T-helper 2 cell treated with Interferon-gamma antibody and Interleukin-4, amounts not matched to agents 100 ng/mL and 5 ng/mL, for 36 hours (primary cell): ENCODE results near the gene M1AP. TPM values are rescaled to one million over a fixed set of nuclear protein-coding genes. Genes with fewer than 3 reads are reported as not detected.

Source experiments
- intact Hi-C: fragments of 100-400 bp; cut with micrococcal nuclease; formaldehyde crosslinking; loops from one replicate; pipeline ENCODE4 v1.15.1; 2023
- total RNA-seq: library from RNA; stranded (reverse); gene quantifications from 2 replicates; pipeline ENCODE4 v1.2.3, GENCODE V29; 2022

M1AP gene
- total RNA-seq, 1 donor from 2014 or later = 0.09 TPM

DNA sequence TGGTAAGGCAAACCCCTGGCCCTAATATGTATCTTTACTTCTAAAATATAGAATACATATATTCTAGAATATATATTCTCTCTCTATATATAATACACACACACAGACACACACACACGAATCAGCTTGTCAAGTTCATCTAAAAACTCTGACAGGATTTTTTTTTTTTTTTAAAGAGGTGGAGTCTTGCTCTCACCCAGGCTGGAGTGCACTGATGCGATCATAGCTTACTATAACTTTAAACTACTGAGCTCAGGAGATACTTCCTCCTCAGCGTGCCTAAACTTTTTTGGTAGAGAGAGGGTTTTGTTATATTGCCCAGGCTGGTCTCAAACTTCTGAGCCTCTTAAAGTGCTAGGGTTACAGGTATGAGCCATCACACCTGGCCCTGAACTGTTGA lies 48.5 kb downstream of the M1AP start:
- intact Hi-C loops = no loop called here

- intact Hi-C loops = no loop called here
Measured at GRCh38 chr2:74597410-74597809, 50.7 kb downstream of the M1AP start.

DNA sequence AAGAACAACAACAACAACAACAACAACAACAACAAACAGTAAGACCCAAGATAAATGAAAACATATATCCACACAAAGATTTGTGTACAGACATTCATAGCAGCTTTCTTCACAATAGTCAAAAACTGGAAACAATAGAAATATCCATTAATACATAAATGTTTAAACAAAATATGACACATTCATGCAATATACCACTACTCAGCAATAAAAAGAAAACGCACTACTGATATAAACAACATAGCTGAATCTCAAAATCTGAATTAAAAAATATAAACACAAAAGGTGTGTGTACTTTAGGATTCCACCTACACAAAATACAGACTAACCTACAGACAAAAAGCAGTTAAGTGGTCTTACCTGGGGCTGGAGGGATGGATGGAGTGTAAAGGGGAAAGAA lies 51.5 kb downstream of the M1AP start:
- intact Hi-C loops = no loop called here

DNA sequence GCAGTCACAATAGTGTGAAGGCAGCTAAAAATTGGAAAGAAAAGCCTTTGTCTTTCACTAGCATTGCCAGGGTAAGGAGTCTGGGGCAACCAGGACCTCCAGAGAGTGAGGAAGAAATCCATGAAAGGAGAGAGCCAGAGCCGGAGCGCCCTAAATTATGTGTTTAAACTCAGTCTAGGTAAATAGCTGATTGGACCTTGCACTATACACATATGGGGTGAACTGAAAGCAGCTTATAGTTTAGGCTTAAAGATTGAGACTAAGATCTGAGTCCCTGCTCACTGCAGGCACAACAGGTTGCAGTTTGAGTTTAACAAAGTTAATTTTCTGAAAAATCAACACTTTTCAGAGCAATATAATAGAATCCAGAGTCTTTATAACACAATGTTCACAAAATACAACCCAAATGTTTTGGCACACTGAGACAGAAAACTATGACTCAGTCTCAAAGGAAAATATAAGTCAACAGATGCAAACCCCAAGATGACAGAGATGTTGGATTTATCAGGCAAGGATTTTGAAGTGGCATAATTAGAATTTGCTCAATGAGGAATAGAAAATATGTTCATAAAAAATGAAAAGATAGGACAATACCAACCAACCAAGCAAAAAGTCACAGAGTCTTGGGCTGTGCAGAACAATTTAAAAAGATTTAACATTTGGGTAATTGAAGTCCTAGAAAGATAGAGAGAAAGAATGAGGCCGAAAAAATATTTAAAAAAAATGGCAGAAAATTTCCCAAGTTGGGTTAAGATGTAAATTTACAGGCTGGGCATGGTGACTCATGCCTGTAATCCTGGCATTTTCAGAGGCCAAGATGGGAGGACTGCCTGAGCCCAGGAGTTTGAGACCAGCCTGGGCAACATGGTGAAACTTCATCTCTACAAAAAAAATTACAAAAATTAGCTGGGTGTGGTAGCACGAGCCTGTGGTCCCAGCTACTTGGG lies 54.0 kb downstream of the M1AP start:
- intact Hi-C loops = no loop called here

- intact Hi-C loops = loop anchor here (10.0 kb wide), 1 partner anchor 254 kb away; no protein-coding TSS in a partner anchor
Measured at GRCh38 chr2:74588664-74589063, 59.5 kb downstream of the M1AP start.

- intact Hi-C loops = loop anchor here (1.0 to 10.0 kb wide), 4 partner anchors 58 to 253 kb away; partner anchors contain the start of genes AUP1, HTRA2 and TTC31
Measured at GRCh38 chr2:74587664-74588277, 60.4 kb downstream of the M1AP start.

- intact Hi-C loops = loop anchor here (2.0 to 10.0 kb wide), 2 partner anchors 31 to 251 kb away; partner anchors contain the start of gene DOK1
Measured at GRCh38 chr2:74585406-74586185, 62.5 kb downstream of the M1AP start.

GRCh38 chr2:74584088-74584645 lies 64.0 kb downstream of the M1AP start:
- intact Hi-C loops = loop anchor here (2.0 to 10.0 kb wide), 2 partner anchors 29 to 249 kb away; partner anchors contain the start of gene DOK1

GRCh38 chr2:74583504-74583903 lies 64.6 kb downstream of the M1AP start:
- intact Hi-C loops = loop anchor here (10.0 kb wide), 1 partner anchor 249 kb away; no protein-coding TSS in a partner anchor

- intact Hi-C loops = loop anchor here (10.0 kb wide), 1 partner anchor 247 kb away; no protein-coding TSS in a partner anchor
Measured at GRCh38 chr2:74582184-74582583, 65.9 kb downstream of the M1AP start.

- intact Hi-C loops = loop anchor here (10.0 kb wide), 1 partner anchor 247 kb away; no protein-coding TSS in a partner anchor
Measured at GRCh38 chr2:74581463-74581862, 66.7 kb downstream of the M1AP start.

DNA sequence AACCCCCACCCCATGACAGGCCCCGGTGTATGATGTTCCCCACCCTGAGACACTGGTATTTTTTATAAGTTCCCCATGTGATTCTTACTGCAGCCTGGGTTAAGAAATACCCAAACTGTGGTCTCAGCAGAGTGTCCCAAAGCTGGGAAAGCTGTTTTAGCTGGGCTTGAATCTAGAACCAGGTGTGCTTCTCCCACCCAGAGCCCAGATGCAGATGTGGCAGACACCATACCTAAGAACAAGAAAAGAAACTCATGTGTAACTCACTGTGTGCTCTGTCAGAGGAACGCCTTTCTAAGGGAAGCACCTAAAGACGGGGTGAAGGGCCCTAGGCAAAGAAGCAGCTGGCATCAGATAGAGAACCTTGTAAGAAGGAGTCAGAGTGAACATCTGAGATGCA lies 69.7 kb downstream of the M1AP start:
- intact Hi-C loops = no loop called here

DNA sequence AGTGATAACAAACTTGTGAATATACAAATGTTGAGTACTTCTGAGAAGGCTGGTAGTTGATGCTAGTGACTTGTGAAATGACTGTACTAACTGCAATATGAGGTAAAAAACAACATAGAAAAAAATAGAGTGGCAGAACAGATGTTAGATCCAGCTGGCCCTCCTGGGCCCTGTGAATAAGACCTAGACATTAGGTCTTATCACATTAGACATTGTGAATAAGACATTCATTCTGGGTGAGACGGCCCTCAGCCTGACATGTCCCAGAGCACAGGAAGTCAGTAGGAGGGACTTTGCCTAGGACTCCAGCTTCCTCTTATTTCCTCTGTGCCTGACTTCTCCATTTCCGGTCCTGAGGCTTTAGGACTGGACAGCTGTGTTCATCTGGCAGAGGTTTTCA lies 70.7 kb downstream of the M1AP start:
- intact Hi-C loops = no loop called here

GRCh38 chr2:74576863-74577229 lies 71.3 kb downstream of the M1AP start:
- intact Hi-C loops = no loop called here

GRCh38 chr2:74576211-74576862 lies 71.8 kb downstream of the M1AP start:
- intact Hi-C loops = no loop called here

DNA sequence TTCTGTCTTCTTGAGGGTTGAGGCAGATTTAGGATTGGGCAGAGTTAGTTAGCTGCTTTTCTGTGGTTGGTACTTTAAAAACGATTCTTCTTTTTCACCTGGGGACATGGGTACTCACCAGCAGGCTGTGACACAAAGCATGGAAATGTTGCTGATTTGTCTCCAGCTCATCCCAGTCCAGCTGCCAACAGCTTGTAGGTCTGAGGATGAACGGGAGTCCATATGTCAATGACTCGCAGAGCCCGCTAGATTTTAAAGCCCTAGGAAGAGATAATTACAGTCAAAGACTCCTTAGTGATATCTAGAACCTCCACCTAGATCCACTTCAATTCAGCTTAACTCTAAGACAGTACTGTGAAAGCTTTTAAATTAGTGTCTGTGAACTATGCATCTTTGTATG lies 72.8 kb downstream of the M1AP start:
- intact Hi-C loops = loop anchor here (2.0 kb wide), 1 partner anchor 21 kb away; the partner anchor contains the start of gene DOK1

DNA sequence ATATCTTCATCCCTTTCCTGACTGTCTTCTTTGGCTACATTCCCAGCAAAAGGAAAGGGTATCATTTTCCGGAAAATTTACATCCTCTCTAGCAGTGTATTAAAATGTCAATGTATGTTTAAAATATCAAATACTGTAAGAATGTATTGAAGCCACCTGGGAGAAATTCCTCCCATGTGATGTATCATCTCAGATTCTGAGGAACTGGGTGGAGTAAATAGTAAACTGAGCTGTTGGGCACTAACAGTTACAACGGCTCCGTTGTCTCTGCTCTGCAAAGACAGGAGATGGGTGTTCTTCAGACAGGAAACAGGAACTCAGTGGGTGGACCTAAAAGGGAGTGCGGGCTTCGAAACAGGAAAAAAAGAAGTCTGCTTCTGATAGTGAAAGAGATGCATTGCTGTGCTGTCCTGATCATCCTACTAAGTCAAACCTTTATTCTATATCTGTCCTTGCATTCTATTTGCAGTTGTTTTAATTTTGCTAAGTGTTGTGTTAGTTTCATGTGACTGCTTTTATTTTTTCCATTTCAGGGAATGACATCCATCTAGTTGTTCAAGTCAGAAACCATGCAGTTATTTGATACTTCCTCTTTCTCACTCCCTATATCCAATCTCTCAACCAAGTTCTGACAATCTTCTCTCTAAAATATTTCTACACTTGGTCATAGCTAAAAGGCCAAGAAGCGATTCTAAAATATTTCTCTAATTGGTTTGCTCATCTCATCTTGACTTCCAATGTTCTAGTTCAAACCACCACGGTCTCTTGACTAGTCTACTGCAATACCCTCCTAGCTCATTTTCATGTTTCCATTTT lies 74.2 kb downstream of the M1AP start:
- intact Hi-C loops = loop anchor here (2.0 kb wide), 1 partner anchor 19 kb away; the partner anchor contains the start of gene DOK1

- intact Hi-C loops = no loop called here
Measured at GRCh38 chr2:74572178-74572925, 75.8 kb downstream of the M1AP start.

- intact Hi-C loops = no loop called here
Measured at GRCh38 chr2:74571058-74571457, 77.1 kb downstream of the M1AP start.
